RWPE1 (cell line): ENCODE measurements around the gene FAM149B1.

Experiments used
- CTCF ChIA-PET: fragments of 350-600 bp; sonication (Branson Sonifier 250); formaldehyde crosslinking; extraction: SDS; loops from one replicate; lab custom pipeline; 2021; lab: Yijun Ruan, JAX
- POLR2A ChIA-PET: fragments of 400-600 bp; formaldehyde crosslinking; extraction: SDS; loops from one replicate; lab custom pipeline; 2020; ENCODE audit warnings: antibody characterized with exemption; ENCODE audit not compliant: low non-redundant PET; lab: Yijun Ruan, JAX
- DNase-seq: peaks from one replicate; pipeline ENCODE4 v3.0.0; 2012; ENCODE audit warnings: low spot score
- H3K27ac ChIP-seq: fragments of 450-650 bp; 2 replicates; pipeline ENCODE4 v1.5.1; 2017
- TF ChIP-seq, protein P1 (sequence below): fragments of 450-650 bp; conservative IDR thresholded peaks from 2 replicates; pipeline ENCODE4 v1.5.1; 2017; ENCODE audit warnings: low read depth, mild to moderate bottlenecking

The FAM149B1 gene

DNA sequence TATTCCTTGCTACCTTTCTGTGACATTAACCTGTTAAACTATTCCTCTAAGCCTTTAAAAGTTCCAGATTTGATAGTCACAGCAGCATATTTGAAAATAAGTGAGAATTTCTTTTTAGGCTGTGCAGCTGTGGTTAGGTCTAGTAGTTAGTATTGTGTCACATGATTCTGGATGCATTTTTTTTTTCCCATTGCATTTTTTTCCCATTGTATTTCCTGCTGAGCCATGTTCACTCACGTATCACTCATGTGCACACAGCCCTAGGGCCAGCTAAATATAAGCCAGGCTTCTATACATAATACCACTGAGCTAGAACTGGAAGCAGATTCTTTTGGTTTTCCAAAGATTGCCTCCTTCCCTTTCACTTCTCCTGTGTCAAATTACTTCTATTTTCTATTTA lies 41.8 kb downstream of the FAM149B1 start:
- TF ChIP-seq, protein P1, sequence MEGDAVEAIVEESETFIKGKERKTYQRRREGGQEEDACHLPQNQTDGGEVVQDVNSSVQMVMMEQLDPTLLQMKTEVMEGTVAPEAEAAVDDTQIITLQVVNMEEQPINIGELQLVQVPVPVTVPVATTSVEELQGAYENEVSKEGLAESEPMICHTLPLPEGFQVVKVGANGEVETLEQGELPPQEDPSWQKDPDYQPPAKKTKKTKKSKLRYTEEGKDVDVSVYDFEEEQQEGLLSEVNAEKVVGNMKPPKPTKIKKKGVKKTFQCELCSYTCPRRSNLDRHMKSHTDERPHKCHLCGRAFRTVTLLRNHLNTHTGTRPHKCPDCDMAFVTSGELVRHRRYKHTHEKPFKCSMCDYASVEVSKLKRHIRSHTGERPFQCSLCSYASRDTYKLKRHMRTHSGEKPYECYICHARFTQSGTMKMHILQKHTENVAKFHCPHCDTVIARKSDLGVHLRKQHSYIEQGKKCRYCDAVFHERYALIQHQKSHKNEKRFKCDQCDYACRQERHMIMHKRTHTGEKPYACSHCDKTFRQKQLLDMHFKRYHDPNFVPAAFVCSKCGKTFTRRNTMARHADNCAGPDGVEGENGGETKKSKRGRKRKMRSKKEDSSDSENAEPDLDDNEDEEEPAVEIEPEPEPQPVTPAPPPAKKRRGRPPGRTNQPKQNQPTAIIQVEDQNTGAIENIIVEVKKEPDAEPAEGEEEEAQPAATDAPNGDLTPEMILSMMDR: no peak
- H3K27ac ChIP-seq: no peak overlapping the region
- POLR2A ChIA-PET: interaction anchor here (0.6 kb wide), 1 partner anchor 26 kb away, joined by 3 read pairs; no protein-coding TSS in a partner anchor
- DNase-seq: peak; percentile 62
- CTCF ChIA-PET: no interaction called here

DNA sequence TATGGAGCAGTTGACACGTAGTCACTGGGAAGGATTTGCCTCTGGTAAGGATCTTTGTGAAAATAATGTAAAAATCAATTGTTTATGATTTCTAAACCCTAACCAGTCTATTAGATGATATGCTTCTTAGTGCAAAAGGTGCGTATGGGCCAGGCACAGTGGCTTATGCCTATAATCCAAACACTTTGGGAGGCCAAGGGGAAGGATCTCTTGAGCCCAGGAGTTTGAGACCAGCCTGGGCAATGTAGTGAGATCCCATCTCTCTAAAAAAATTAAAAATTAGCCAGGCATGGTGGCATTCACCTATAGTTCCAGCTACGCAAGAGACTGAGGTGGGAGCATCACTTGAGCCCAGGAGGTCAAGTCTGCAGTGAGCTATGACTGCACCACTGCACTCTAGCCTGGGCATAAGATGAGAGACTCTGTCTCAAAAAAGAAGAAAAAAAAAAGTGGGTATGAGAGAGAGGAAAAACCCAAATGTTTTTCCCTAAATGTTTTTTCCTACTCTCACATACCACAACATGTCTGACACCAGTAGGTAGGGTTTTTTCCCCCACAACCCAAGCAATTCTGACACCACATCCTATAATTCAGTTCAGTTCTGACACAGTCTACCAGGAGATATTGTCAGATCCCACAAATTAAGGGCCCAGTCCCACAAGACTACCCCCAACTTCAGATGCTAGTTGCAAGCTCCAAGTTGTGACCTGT lies 42.6 kb downstream of the FAM149B1 start:
- DNase-seq: no peak

DNA sequence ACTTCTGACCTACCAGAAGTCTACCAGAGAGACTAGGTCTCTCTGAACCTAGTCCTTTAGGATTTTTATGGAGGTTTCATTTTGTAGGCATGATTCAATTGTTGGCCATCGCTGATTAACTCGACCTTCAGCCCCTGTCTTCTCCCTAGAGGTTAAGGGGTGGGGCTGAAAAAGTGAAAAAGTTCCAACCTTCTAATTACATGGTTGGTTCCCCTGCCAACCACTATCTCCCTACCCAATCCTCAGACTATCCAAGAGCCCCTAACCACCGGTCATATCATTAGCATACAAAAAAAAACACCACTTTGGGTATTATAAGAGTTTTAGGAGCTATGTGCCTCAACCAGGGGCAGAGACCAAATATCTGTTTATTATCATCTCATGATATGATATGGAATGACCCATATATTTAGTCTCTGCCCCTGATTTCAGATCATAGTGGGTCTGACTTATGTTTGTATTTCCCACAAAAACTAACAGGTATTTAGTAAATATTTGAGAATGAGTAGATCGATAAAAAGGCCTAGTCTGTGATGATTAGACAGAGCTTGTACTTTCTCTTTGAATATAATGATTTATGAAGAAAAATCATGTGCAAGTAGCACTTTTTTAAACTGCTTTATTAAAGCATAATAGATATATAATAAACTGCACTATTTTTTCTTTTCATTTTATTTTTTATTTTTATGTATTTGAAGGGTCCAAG lies 43.3 kb downstream of the FAM149B1 start:
- ChIA-PET POLR2A (no interaction called here), CTCF (no interaction called here)
- TF ChIP-seq, protein P1: no peak
- DNase-seq: no peak
- no peak overlapping the region for H3K27ac ChIP-seq

More for the DNA sequence above, 42.6 kb downstream of the FAM149B1 start:
- TF ChIP-seq, protein P1: no peak
- CTCF ChIA-PET: no interaction called here
- H3K27ac ChIP-seq: no peak overlapping the region
- POLR2A ChIA-PET: interaction anchor here (0.6 kb wide), 1 partner anchor 25 kb away, joined by 3 read pairs; no protein-coding TSS in a partner anchor

DNA sequence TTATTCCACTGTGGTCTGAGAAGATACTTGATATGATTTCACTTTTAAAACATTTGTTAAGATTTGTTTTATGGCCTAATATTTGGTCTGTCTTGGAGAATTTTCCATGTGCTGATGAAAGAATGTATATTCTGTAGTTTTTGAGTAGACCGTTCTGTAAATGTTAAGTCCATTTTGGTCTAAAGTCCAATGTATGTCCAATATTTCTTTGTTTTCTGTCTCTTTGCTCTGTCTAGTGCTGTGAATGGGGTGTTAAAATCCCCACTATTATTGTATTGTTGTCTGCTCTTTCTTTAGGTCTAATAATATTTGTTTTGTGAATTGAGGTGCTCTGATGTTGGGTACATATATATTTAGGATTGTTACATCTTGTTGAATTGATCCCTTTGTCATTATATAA lies 47.8 kb downstream of the FAM149B1 start:
- TF ChIP-seq, protein P1: no peak
- ChIA-PET CTCF (no interaction called here), POLR2A (no interaction called here)
- H3K27ac ChIP-seq: no peak overlapping the region
- DNase-seq: no peak

DNA sequence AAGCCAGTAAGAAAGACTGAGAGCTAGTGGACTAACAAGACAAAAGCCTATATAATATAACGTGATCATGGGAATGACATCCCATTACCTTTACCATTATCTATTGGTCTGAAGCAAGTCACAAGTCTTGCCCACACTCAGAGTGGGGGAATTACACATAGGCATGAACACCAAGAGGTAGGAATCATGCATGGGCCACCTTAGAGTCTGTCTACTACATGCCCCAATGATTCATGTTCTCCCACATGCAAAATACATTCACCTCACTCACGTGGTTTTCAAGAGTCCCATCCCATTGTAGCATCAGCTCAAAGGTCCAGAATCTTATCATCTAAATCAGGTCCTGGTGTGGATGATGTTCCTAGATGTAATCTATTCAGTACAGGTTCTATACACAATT lies 49.7 kb downstream of the FAM149B1 start:
- POLR2A ChIA-PET: no interaction called here
- TF ChIP-seq, protein P1: no peak
- no peak for DNase-seq
- no peak overlapping the region for H3K27ac ChIP-seq
- CTCF ChIA-PET: no interaction called here

DNA sequence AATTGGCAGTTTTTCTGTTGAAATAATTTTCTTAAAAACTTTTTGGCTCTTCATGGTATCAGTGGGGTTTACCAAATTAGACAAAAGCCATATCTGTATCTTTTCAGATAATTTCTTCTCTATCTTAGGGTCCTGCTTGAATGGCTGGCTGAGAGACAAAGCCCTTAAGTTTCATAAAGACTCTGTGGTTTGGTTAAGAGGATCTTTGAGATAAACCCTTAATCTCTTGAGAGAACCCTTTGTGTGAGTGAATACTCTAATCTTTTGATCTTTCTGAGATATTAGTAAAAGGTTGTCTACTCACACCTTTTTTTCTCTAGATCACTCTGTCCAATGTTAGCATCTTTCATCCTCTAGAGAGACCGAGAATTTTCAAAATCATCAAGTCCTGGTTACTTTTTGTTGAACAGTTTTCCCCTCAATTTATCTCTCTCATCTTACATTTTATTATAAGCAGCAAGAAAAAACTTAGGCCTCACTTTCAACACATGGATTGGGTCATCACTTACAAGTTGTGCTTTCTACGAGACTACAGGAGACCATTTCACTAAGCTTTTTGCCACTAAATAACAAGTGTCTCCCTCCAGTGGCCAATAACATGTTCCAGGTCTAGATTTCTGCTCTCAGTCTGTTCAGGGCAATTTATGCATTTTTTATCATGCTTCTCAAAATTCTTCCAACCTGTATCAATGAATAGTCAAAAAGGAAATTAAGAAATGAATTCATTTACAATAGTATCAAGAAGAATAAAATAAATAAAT lies 50.7 kb downstream of the FAM149B1 start:
- H3K27ac ChIP-seq: no peak overlapping the region
- DNase-seq: peak; percentile 13
- CTCF ChIA-PET: interaction anchor here (0.6 to 0.9 kb wide), 5 partner anchors 11 to 274 kb away, joined by 3 to 5 read pairs (median 3); no protein-coding TSS in a partner anchor
- TF ChIP-seq, protein P1: no peak
- POLR2A ChIA-PET: no interaction called here
